Activated CD4-positive, alpha-beta T cell treated with anti-CD3 and anti-CD28 coated beads for 36 hours (primary cell): ENCODE measurements around the gene GLIS2. TPM values are rescaled to one million over a fixed set of nuclear protein-coding genes. Genes with fewer than 3 reads are reported as not detected.

ENCODE experiments used
- ATAC-seq: fragments of 200-7000 bp; cut with Tn5 transposase; one replicate; pipeline ENCODE4 v1.10.0; 2021; ENCODE audit warnings: mild to moderate bottlenecking, moderate library complexity
- CTCF ChIA-PET: fragments of 350-600 bp; sonication (Branson Sonifier 250); formaldehyde crosslinking; loops from one replicate; lab custom pipeline; 2021; ENCODE audit warnings: antibody characterized with exemption; lab: Charles Lee
- POLR2A ChIA-PET: fragments of 350-600 bp; sonication (Branson Sonifier 250); formaldehyde crosslinking; loops from one replicate; lab custom pipeline; 2021; ENCODE audit warnings: antibody characterized with exemption, inconsistent platforms; lab: Charles Lee
- DNase-seq: peaks from one replicate; pipeline ENCODE4 v3.0.0-alpha.2; 2020
- H3K27ac Mint-ChIP-seq: one replicate; pipeline ENCODE4 v1.8.0; 2021; ENCODE audit warnings: mixed read lengths
- H3K27me3 Mint-ChIP-seq: one replicate; pipeline ENCODE4 v1.8.0; 2021; ENCODE audit warnings: mixed read lengths
- H3K36me3 Mint-ChIP-seq: one replicate; pipeline ENCODE4 v1.8.0; 2021; ENCODE audit warnings: low read depth, mixed read lengths
- H3K4me1 Mint-ChIP-seq: one replicate; pipeline ENCODE4 v1.8.0; 2021; ENCODE audit warnings: mixed read lengths
- H3K4me3 Mint-ChIP-seq: one replicate; pipeline ENCODE4 v1.8.0; 2021; ENCODE audit warnings: mild to moderate bottlenecking, moderate library complexity, mixed read lengths
- H3K9me3 Mint-ChIP-seq: one replicate; pipeline ENCODE4 v1.8.0; 2021; ENCODE audit warnings: low read depth, mixed read lengths
- intact Hi-C, 2 experiments: fragments of 100-400 bp; cut with DNase I in 1 of 2; cut with micrococcal nuclease in 1 of 2; formaldehyde crosslinking; loops; one replicate each; pipeline versions ENCODE4 v1.14.2 to v1.15.1; 2022 to 2024; cut with DNase I, micrococcal nuclease
- total RNA-seq, 2 experiments: library from RNA; stranded (reverse); gene quantifications; one replicate each; pipeline ENCODE4 v1.2.3, GENCODE V29; 2021

The GLIS2 gene
- total RNA-seq, 2 experiments from 2014 or later, result 0.27 to 0.30 TPM

- DNase-seq, result no peak
- no peaks in the 10 kb centered on the region for H3K9me3 Mint-ChIP-seq
- intact Hi-C loops, result no loop called here
- no peak for ATAC-seq
- H3K27ac Mint-ChIP-seq, result no peak overlapping the region
- no peaks in the 10 kb centered on the region for H3K36me3 Mint-ChIP-seq
- H3K27me3 Mint-ChIP-seq, result no peaks in the 10 kb centered on the region
- ChIA-PET POLR2A (no interaction called here), CTCF (interaction anchor here (0.6 to 0.7 kb wide), 2 partner anchors 8 to 19 kb away, joined by 3 to 4 read pairs; no protein-coding TSS in a partner anchor)
- peaks cover 13% of the 10 kb centered on the region for H3K4me1 Mint-ChIP-seq
- H3K4me3 Mint-ChIP-seq, result no peak overlapping the region
Observed at GRCh38 chr16:4372578-4373355, 56.9 kb downstream of the GLIS2 start.

- no peak for ATAC-seq
- CTCF ChIA-PET, result interaction anchor here (0.6 kb wide), 3 partner anchors 8 to 27 kb away, joined by 3 to 4 read pairs (median 4); no protein-coding TSS in a partner anchor
- POLR2A ChIA-PET, result no interaction called here
Observed at GRCh38 chr16:4373356-4373908, 57.6 kb downstream of the GLIS2 start.

GRCh38 chr16:4373909-4374742 is 58.3 kb downstream of the GLIS2 start:
- intact Hi-C loops, result no loop called here

More at GRCh38 chr16:4373356-4373908, 57.6 kb downstream of the GLIS2 start:
- no peaks in the 10 kb centered on the region for H3K27me3 Mint-ChIP-seq
- H3K9me3 Mint-ChIP-seq, result no peaks in the 10 kb centered on the region
- intact Hi-C loops, result no loop called here
- H3K4me3 Mint-ChIP-seq, result no peak overlapping the region
- peaks cover 15% of the 10 kb centered on the region for H3K4me1 Mint-ChIP-seq
- DNase-seq, result no peak
- no peak overlapping the region for H3K27ac Mint-ChIP-seq
- no peaks in the 10 kb centered on the region for H3K36me3 Mint-ChIP-seq

GRCh38 chr16:4375717-4376116 is 59.9 kb downstream of the GLIS2 start:
- ChIA-PET POLR2A (no interaction called here), CTCF (interaction anchor here (0.9 to 1.9 kb wide), 2 partner anchors 24 to 27 kb away, joined by 4 to 5 read pairs; partner anchors contain the start of gene PAM16)
- Mint-ChIP-seq H3K27me3 (no peaks in the 10 kb centered on the region), H3K4me3 (no peak overlapping the region), H3K4me1 (peaks cover 15% of the 10 kb centered on the region), H3K27ac (no peak overlapping the region), H3K9me3 (no peaks in the 10 kb centered on the region), H3K36me3 (no peaks in the 10 kb centered on the region)
- DNase-seq (no peak), ATAC-seq (no peak)
- intact Hi-C loops, result no loop called here

More at GRCh38 chr16:4373909-4374742, 58.3 kb downstream of the GLIS2 start:
- Mint-ChIP-seq H3K36me3 (no peaks in the 10 kb centered on the region), H3K27me3 (no peaks in the 10 kb centered on the region), H3K27ac (no peak overlapping the region), H3K4me3 (no peak overlapping the region), H3K4me1 (peaks cover 15% of the 10 kb centered on the region), H3K9me3 (no peaks in the 10 kb centered on the region)
- POLR2A ChIA-PET, result no interaction called here
- CTCF ChIA-PET, result interaction anchor here (0.5 to 1.9 kb wide), 5 partner anchors 19 to 413 kb away, joined by 3 to 4 read pairs (median 3); partner anchors contain the start of gene PAM16
- ATAC-seq (no peak), DNase-seq (no peak)

GRCh38 chr16:4376126-4376892 is 60.4 kb downstream of the GLIS2 start:
- no peaks in the 10 kb centered on the region for H3K9me3 Mint-ChIP-seq
- peaks cover 15% of the 10 kb centered on the region for H3K4me1 Mint-ChIP-seq
- no peak overlapping the region for H3K4me3 Mint-ChIP-seq
- ATAC-seq, result no peak
- POLR2A ChIA-PET, result no interaction called here
- H3K27ac Mint-ChIP-seq, result no peak overlapping the region
- intact Hi-C loops, result no loop called here
- H3K36me3 Mint-ChIP-seq, result no peaks in the 10 kb centered on the region
- no peaks in the 10 kb centered on the region for H3K27me3 Mint-ChIP-seq
- no peak for DNase-seq
- CTCF ChIA-PET, result interaction anchor here (0.9 kb wide), 1 partner anchor 27 kb away, joined by 5 read pairs; no protein-coding TSS in a partner anchor

GRCh38 chr16:4376893-4377572 is 61.2 kb downstream of the GLIS2 start:
- Mint-ChIP-seq H3K4me3 (no peak overlapping the region), H3K27me3 (no peaks in the 10 kb centered on the region), H3K27ac (no peak overlapping the region), H3K9me3 (no peaks in the 10 kb centered on the region), H3K36me3 (no peaks in the 10 kb centered on the region), H3K4me1 (peaks cover 13% of the 10 kb centered on the region)
- POLR2A ChIA-PET, result no interaction called here
- ATAC-seq, result no peak
- CTCF ChIA-PET, result interaction anchor here (1.6 kb wide), 1 partner anchor 26 kb away, joined by 6 read pairs; no protein-coding TSS in a partner anchor
- no peak for DNase-seq
- intact Hi-C loops, result no loop called here

GRCh38 chr16:4377573-4378154 is 61.8 kb downstream of the GLIS2 start:
- no peak overlapping the region for H3K4me3 Mint-ChIP-seq
- no peak overlapping the region for H3K27ac Mint-ChIP-seq
- DNase-seq (no peak), ATAC-seq (no peak)
- intact Hi-C loops, result no loop called here
- peaks cover 10% of the 10 kb centered on the region for H3K4me1 Mint-ChIP-seq
- no peaks in the 10 kb centered on the region for H3K36me3 Mint-ChIP-seq
- POLR2A ChIA-PET, result no interaction called here
- CTCF ChIA-PET, result interaction anchor here (1.6 kb wide), 1 partner anchor 25 kb away, joined by 6 read pairs; no protein-coding TSS in a partner anchor
- no peaks in the 10 kb centered on the region for H3K9me3 Mint-ChIP-seq
- no peaks in the 10 kb centered on the region for H3K27me3 Mint-ChIP-seq

GRCh38 chr16:4378161-4378666 is 62.3 kb downstream of the GLIS2 start:
- ChIA-PET POLR2A (no interaction called here), CTCF (interaction anchor here (1.6 kb wide), 1 partner anchor 24 kb away, joined by 6 read pairs; no protein-coding TSS in a partner anchor)
- Mint-ChIP-seq H3K4me3 (no peak overlapping the region), H3K27ac (no peak overlapping the region), H3K9me3 (no peaks in the 10 kb centered on the region), H3K4me1 (peaks cover 6% of the 10 kb centered on the region), H3K27me3 (no peaks in the 10 kb centered on the region), H3K36me3 (peaks cover 2% of the 10 kb centered on the region)
- intact Hi-C loops, result no loop called here
- no peak for DNase-seq
- no peak for ATAC-seq

- ATAC-seq (no peak), DNase-seq (no peak)
- intact Hi-C loops, result no loop called here
- peaks cover 4% of the 10 kb centered on the region for H3K36me3 Mint-ChIP-seq
- CTCF ChIA-PET, result interaction anchor here (1.0 kb wide), 1 partner anchor 20 kb away, joined by 3 read pairs; no protein-coding TSS in a partner anchor
- peaks cover 6% of the 10 kb centered on the region for H3K4me1 Mint-ChIP-seq
- H3K27me3 Mint-ChIP-seq, result no peaks in the 10 kb centered on the region
- H3K27ac Mint-ChIP-seq, result no peak overlapping the region
- H3K9me3 Mint-ChIP-seq, result no peaks in the 10 kb centered on the region
- no peak overlapping the region for H3K4me3 Mint-ChIP-seq
- POLR2A ChIA-PET, result interaction anchor here (0.7 kb wide), 1 partner anchor 23 kb away, joined by 3 read pairs; no protein-coding TSS in a partner anchor
Observed at GRCh38 chr16:4378999-4379690, 63.3 kb downstream of the GLIS2 start.
